Astrocyte (in vitro differentiated cells and primary cell): ENCODE measurements around the gene SCAMP1. TPM values are rescaled to one million over a fixed set of nuclear protein-coding genes. Genes with fewer than 3 reads are reported as not detected.

Experiments used
- DNase-seq: peaks from one replicate; pipeline ENCODE4 v3.0.0-alpha.2; 2010; ENCODE audit warnings: low read depth
- FAIRE-seq: peaks from 2 replicates; lab custom pipeline; 2011; peaks lifted over from hg19 to GRCh38; lab: Jason Lieb, UNC
- H2AFZ ChIP-seq: 2 replicates; pipeline ENCODE4 v1.6.0; 2012; ENCODE audit warnings: low read depth, low read length, inconsistent platforms
- H3K27ac ChIP-seq: 2 replicates; pipeline ENCODE4 v1.5.1; 2011; ENCODE audit warnings: low read depth, low read length, inconsistent platforms
- H3K27me3 ChIP-seq: 2 replicates; pipeline ENCODE4 v1.6.0; 2011; ENCODE audit warnings: low read length, inconsistent platforms; ENCODE audit not compliant: insufficient read depth
- H3K36me3 ChIP-seq: 2 replicates; pipeline ENCODE4 v1.5.1; 2011; ENCODE audit warnings: low read length, inconsistent platforms; ENCODE audit not compliant: insufficient read depth
- H3K4me1 ChIP-seq: 2 replicates; pipeline ENCODE4 v1.5.1; 2011; ENCODE audit warnings: low read length, inconsistent platforms; ENCODE audit not compliant: insufficient read depth
- H3K4me2 ChIP-seq: 2 replicates; pipeline ENCODE4 v1.6.0; 2012; ENCODE audit warnings: low read length, inconsistent platforms
- H3K4me3 ChIP-seq: 2 replicates; pipeline ENCODE4 v1.5.1; 2011; ENCODE audit warnings: low read depth, mild to moderate bottlenecking, low read length, inconsistent platforms; ENCODE audit not compliant: insufficient read depth
- H3K79me2 ChIP-seq: 2 replicates; pipeline ENCODE4 v1.6.0; 2012; ENCODE audit warnings: mild to moderate bottlenecking, low read length, inconsistent platforms; ENCODE audit not compliant: insufficient read depth
- H3K9ac ChIP-seq: 2 replicates; pipeline ENCODE4 v1.6.0; 2012; ENCODE audit warnings: mild to moderate bottlenecking, low read length, inconsistent platforms
- H3K9me3 ChIP-seq: 2 replicates; pipeline ENCODE4 v1.5.1; 2012; ENCODE audit warnings: low read depth, mild to moderate bottlenecking, low read length, inconsistent platforms; ENCODE audit not compliant: insufficient read depth
- H4K20me1 ChIP-seq: 2 replicates; pipeline ENCODE4 v1.6.0; 2012; ENCODE audit warnings: low read length, inconsistent platforms; ENCODE audit not compliant: insufficient read depth
- H3K27ac Mint-ChIP-seq: one replicate; pipeline ENCODE4 v1.8.0; 2021; ENCODE audit warnings: mild to moderate bottlenecking, mixed read lengths; ENCODE audit not compliant: unreplicated experiment
- H3K27me3 Mint-ChIP-seq: one replicate; pipeline ENCODE4 v1.8.0; 2021; ENCODE audit warnings: low read depth, mixed read lengths; ENCODE audit not compliant: unreplicated experiment
- H3K36me3 Mint-ChIP-seq: one replicate; pipeline ENCODE4 v1.8.0; 2021; ENCODE audit warnings: low read depth, mixed read lengths; ENCODE audit not compliant: unreplicated experiment
- H3K4me1 Mint-ChIP-seq: one replicate; pipeline ENCODE4 v1.8.0; 2021; ENCODE audit warnings: low read depth, mixed read lengths; ENCODE audit not compliant: unreplicated experiment
- H3K4me3 Mint-ChIP-seq: one replicate; pipeline ENCODE4 v1.8.0; 2021; ENCODE audit warnings: mild to moderate bottlenecking, moderate library complexity, mixed read lengths; ENCODE audit not compliant: unreplicated experiment
- H3K9me3 Mint-ChIP-seq: one replicate; pipeline ENCODE4 v1.8.0; 2021; ENCODE audit warnings: mild to moderate bottlenecking, mixed read lengths; ENCODE audit not compliant: unreplicated experiment
- CTCF ChIP-seq: IDR thresholded peaks from 2 replicates; pipeline ENCODE4 v1.5.1; 2011; ENCODE audit warnings: low read depth, mild to moderate bottlenecking, inconsistent platforms, low read length, moderate library complexity; ENCODE audit not compliant: insufficient read depth
- EZH2 ChIP-seq: IDR thresholded peaks from 2 replicates; pipeline ENCODE4 v1.6.1; 2012; ENCODE audit warnings: mild to moderate bottlenecking, low read length, inconsistent platforms; ENCODE audit not compliant: insufficient read depth
- total RNA-seq: library from RNA; stranded (reverse); gene quantifications from 2 replicates; pipeline ENCODE4 v1.2.1, GENCODE V29; 2021

SCAMP1 gene
- total RNA-seq, 1 donor from 2014 or later = 52.6 TPM

- Histone ChIP-seq H3K4me2 (no peak overlapping the region), H3K4me1 (no peaks in the 10 kb centered on the region), H3K4me3 (no peak overlapping the region), H2AFZ (no peak overlapping the region), H3K79me2 (no peaks in the 10 kb centered on the region), H3K27ac (no peak overlapping the region), H4K20me1 (no peaks in the 10 kb centered on the region), H3K27me3 (peaks cover 2% of the 10 kb centered on the region), H3K36me3 (no peaks in the 10 kb centered on the region), H3K9me3 (peaks cover 4% of the 10 kb centered on the region), H3K9ac (no peak overlapping the region)
- Mint-ChIP-seq H3K27me3 (no peaks in the 10 kb centered on the region), H3K4me1 (no peaks in the 10 kb centered on the region), H3K36me3 (no peaks in the 10 kb centered on the region), H3K4me3 (no peak overlapping the region), H3K27ac (no peak overlapping the region), H3K9me3 (peaks cover 8% of the 10 kb centered on the region)
- no peak for TF ChIP-seq EZH2
- TF ChIP-seq CTCF = no peak
- DNase-seq = no peak
- FAIRE-seq = no peak
Measured at GRCh38 chr5:78318337-78318736, 42.1 kb upstream of the SCAMP1 start.

GRCh38 chr5:78320401-78320800, 40.0 kb upstream of the SCAMP1 start:
- peak; percentile 22 for DNase-seq
- H3K27me3 Mint-ChIP-seq = peaks cover 2% of the 10 kb centered on the region
- Histone ChIP-seq H3K9me3 (no peaks in the 10 kb centered on the region), H2AFZ (no peak overlapping the region), H3K27me3 (no peaks in the 10 kb centered on the region), H4K20me1 (no peaks in the 10 kb centered on the region), H3K4me1 (no peaks in the 10 kb centered on the region), H3K9ac (no peak overlapping the region), H3K4me2 (no peak overlapping the region), H3K4me3 (no peak overlapping the region), H3K27ac (no peak overlapping the region), H3K79me2 (no peaks in the 10 kb centered on the region), H3K36me3 (no peaks in the 10 kb centered on the region)
- H3K36me3 Mint-ChIP-seq = no peaks in the 10 kb centered on the region
- no peak overlapping the region for H3K4me3 Mint-ChIP-seq
- TF ChIP-seq CTCF = peak; percentile 54
- TF ChIP-seq EZH2 = no peak
- H3K9me3 Mint-ChIP-seq = no peaks in the 10 kb centered on the region
- no peaks in the 10 kb centered on the region for H3K4me1 Mint-ChIP-seq
- no peak overlapping the region for H3K27ac Mint-ChIP-seq
- no peak for FAIRE-seq

DNA sequence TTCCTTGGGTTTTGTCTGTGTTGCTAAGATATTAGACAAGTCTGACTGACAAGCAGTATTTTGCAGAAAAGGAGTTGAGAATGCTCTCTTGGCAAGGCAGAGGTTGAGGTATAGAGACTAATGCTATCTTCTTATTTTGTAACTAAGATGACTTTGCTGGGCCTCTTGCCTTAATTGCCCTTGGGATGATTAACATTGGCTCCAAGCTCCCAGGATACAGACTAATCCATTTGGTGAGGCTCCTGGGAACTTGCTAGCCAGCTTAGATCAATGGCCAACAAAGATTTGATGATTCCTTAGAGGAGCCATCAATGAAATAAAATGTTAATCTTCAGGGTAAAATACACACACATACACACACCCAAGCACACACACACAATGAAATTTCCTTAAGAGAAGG, 37.2 kb upstream of the SCAMP1 start:
- H3K4me3 ChIP-seq = no peak overlapping the region
- H3K27me3 ChIP-seq = no peaks in the 10 kb centered on the region
- H3K79me2 ChIP-seq = no peaks in the 10 kb centered on the region
- H4K20me1 ChIP-seq = no peaks in the 10 kb centered on the region
- H3K27ac ChIP-seq = no peak overlapping the region
- Mint-ChIP-seq H3K36me3 (no peaks in the 10 kb centered on the region), H3K27me3 (peaks cover 2% of the 10 kb centered on the region), H3K27ac (no peak overlapping the region), H3K4me1 (peaks cover 2% of the 10 kb centered on the region), H3K4me3 (no peak overlapping the region), H3K9me3 (no peaks in the 10 kb centered on the region)
- FAIRE-seq = no peak
- H2AFZ ChIP-seq = no peak overlapping the region
- no peak overlapping the region for H3K4me2 ChIP-seq
- TF ChIP-seq EZH2 = no peak
- TF ChIP-seq CTCF = no peak
- H3K36me3 ChIP-seq = no peaks in the 10 kb centered on the region
- no peak overlapping the region for H3K9ac ChIP-seq
- no peak for DNase-seq
- H3K9me3 ChIP-seq = no peaks in the 10 kb centered on the region
- H3K4me1 ChIP-seq = no peaks in the 10 kb centered on the region
